Measurements from ENCODE around the gene MARK4.

- TF ChIP-seq CTCF (conservative IDR thresholded peaks at IDR 0.05) (no peak), EZH2 (IDR thresholded peaks at IDR 0.05; ENCODE audit: low read depth) (no peak)
Observed at GRCh38 chr19:45346449-45346848, 95.4 kb downstream of the MARK4 start.
